ENCODE results near the gene SPDL1.

DNA sequence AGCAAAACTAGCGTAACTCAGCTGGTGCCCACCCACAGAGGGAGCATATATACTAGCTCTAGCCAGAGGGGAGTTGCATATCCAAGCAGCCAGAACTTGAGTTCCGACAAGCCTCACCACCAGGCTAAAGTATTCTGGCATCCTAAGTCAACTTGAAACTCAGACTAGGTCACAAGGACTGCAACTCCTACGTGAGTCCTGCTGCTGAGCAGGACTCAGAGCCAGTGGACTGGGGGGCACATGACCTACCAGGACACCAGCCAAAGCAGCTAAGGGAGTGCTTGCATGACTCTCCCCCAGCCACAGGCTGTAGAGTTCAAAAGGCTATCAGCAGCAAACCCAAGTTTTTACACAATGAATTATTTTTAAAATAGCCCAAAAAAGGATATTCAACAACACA lies 26.1 kb downstream of the SPDL1 start:
- TF ChIP-seq, protein P1, sequence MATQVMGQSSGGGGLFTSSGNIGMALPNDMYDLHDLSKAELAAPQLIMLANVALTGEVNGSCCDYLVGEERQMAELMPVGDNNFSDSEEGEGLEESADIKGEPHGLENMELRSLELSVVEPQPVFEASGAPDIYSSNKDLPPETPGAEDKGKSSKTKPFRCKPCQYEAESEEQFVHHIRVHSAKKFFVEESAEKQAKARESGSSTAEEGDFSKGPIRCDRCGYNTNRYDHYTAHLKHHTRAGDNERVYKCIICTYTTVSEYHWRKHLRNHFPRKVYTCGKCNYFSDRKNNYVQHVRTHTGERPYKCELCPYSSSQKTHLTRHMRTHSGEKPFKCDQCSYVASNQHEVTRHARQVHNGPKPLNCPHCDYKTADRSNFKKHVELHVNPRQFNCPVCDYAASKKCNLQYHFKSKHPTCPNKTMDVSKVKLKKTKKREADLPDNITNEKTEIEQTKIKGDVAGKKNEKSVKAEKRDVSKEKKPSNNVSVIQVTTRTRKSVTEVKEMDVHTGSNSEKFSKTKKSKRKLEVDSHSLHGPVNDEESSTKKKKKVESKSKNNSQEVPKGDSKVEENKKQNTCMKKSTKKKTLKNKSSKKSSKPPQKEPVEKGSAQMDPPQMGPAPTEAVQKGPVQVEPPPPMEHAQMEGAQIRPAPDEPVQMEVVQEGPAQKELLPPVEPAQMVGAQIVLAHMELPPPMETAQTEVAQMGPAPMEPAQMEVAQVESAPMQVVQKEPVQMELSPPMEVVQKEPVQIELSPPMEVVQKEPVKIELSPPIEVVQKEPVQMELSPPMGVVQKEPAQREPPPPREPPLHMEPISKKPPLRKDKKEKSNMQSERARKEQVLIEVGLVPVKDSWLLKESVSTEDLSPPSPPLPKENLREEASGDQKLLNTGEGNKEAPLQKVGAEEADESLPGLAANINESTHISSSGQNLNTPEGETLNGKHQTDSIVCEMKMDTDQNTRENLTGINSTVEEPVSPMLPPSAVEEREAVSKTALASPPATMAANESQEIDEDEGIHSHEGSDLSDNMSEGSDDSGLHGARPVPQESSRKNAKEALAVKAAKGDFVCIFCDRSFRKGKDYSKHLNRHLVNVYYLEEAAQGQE (IDR thresholded peaks at IDR 0.05; ENCODE audit: insufficient read depth in 1 of 2, low read depth in 2 of 2, low read length in 2 of 2), result no peak
- no peak for TF ChIP-seq POLR2AphosphoS5 (IDR thresholded peaks at IDR 0.05; ENCODE audit: low read depth, low read length)
- TF ChIP-seq TAF1 (IDR thresholded peaks at IDR 0.05; ENCODE audit: borderline replicate concordance, insufficient read depth, low read length), result no peak
- TF ChIP-seq SIN3A (IDR thresholded peaks at IDR 0.05; ENCODE audit: borderline replicate concordance, insufficient read depth, low read length), result no peak
